GM12874 (cell line): ENCODE measurements around the gene GNG7.
A peak's percentile ranks its signal among the peaks of the same experiment; 100 is the strongest.

ENCODE experiments used
- CTCF ChIP-seq: IDR thresholded peaks from 2 replicates; pipeline ENCODE4 v1.5.1; 2011; ENCODE audit warnings: low read depth, mild to moderate bottlenecking, control low read depth, low read length, moderate library complexity; ENCODE audit not compliant: insufficient read depth

The GNG7 gene

GRCh38 chr19:2477141-2477710 is 225.3 kb downstream of the GNG7 start:
- no peak for TF ChIP-seq CTCF

- no peak for TF ChIP-seq CTCF
These were observed 225.9 kb downstream of the GNG7 start for GRCh38 chr19:2476451-2477140.

- TF ChIP-seq CTCF: no peak
These were observed 226.6 kb downstream of the GNG7 start, which contains the start of gene GADD45B for GRCh38 chr19:2475702-2476450. Gene GADD45B, plus strand, starts transcription at chr19:2476127. Its CDS starts 232 bp downstream, at chr19:2476359.

- TF ChIP-seq CTCF: no peak
These were observed 227.3 kb downstream of the GNG7 start for GRCh38 chr19:2475018-2475701.

GRCh38 chr19:2474232-2475017 is 228.1 kb downstream of the GNG7 start:
- peak; percentile 92 for TF ChIP-seq CTCF

GRCh38 chr19:2469102-2469914 is 233.2 kb downstream of the GNG7 start:
- TF ChIP-seq CTCF: no peak
